Prostate gland (tissue), 2 donors: ENCODE results near the gene COLEC12.

Source experiments
- POLR2AphosphoS5 ChIP-seq: sonication (generic); formaldehyde crosslinking; IDR thresholded peaks from one replicate; pipeline ENCODE4 v1.6.1; 2017; ENCODE audit warnings: antibody characterized with exemption
- TF ChIP-seq, protein P1 (sequence below), 4 experiments: fragments of 200-600 bp in 2 of 4; fragments of 450-650 bp in 2 of 4; sonication (generic) in 2 of 4; IDR thresholded peaks; 1 replicate in 3 of 4; 2 replicates in 1 of 4; pipeline ENCODE4 v1.5.1; 2016 to 2019; ENCODE audit warnings: antibody characterized with exemption in 4 of 4, mild to moderate bottlenecking in 2 of 4, moderate library complexity in 2 of 4

DNA sequence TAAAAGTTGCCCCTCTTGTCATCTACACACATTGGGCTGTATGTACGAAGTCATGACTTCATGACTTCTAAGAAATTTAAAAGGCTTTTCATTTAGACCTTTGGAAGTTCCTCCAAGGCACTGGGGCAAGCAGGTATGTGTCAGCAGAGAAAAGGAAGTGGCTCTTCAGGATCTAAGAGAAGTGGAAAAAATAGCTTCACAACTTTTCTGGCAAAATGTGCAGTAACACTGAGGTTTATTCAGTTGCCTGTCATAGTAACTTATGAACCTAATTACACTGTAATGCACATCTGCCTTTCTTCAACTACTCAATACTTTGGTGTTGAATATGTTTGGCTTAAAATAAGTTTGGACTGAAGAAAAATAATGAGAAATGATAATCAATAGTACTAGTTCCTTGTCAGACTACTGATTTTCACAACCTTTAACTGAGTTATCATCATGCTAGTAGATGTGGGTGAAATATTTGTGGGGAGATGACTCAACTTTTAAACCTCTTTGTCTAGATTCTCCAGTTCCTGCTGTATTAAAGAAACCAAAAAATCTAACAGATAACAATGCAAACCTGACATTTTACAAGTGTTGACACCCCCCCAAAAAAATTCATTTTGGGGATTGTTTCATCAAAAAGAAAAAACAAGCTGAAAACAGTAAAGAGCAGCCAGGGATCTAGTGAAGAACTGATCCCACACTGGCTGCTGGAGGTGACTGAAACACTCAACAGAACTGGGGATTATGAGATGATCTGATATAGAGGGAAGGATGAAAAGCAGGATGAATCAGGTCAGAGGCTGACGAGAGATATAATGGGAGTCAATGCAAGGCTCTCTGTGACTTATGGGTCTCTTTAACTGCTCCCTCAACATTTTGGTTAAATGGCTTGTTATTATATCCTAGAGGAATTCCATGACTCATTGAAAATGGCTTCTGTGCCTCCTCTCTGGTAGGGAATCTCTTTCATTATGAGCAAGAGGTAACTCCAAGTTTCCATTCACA lies 84.6 kb downstream of the COLEC12 start:
- TF ChIP-seq, protein P1, sequence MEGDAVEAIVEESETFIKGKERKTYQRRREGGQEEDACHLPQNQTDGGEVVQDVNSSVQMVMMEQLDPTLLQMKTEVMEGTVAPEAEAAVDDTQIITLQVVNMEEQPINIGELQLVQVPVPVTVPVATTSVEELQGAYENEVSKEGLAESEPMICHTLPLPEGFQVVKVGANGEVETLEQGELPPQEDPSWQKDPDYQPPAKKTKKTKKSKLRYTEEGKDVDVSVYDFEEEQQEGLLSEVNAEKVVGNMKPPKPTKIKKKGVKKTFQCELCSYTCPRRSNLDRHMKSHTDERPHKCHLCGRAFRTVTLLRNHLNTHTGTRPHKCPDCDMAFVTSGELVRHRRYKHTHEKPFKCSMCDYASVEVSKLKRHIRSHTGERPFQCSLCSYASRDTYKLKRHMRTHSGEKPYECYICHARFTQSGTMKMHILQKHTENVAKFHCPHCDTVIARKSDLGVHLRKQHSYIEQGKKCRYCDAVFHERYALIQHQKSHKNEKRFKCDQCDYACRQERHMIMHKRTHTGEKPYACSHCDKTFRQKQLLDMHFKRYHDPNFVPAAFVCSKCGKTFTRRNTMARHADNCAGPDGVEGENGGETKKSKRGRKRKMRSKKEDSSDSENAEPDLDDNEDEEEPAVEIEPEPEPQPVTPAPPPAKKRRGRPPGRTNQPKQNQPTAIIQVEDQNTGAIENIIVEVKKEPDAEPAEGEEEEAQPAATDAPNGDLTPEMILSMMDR (IDR thresholded peaks at IDR 0.05), result no peak
- no peak for TF ChIP-seq POLR2AphosphoS5
